Psoas muscle (tissue), 8 donors: Measurements from ENCODE around the gene PGPEP1. TPM values are rescaled to one million over a fixed set of nuclear protein-coding genes. Genes with fewer than 3 reads are reported as not detected.
A peak's percentile ranks its signal among the peaks of the same experiment; 100 is the strongest.

Experiments
- ATAC-seq, 4 donors: fragments of 200-7000 bp; cut with Tn5 transposase; one replicate each; pipeline ENCODE4 v1.9.1; 2020; ENCODE audit warnings: moderate library complexity in 3 of 4, mild to moderate bottlenecking in 2 of 4
- DNase-seq, 2 donors: peaks; one replicate each; pipeline ENCODE4 v3.0.0-alpha.2; 2020
- H3K27ac ChIP-seq: fragments of 200-600 bp; one replicate; pipeline ENCODE4 v1.8.0; 2022
- H3K27me3 ChIP-seq, 3 donors: fragments of 200-600 bp in 1 of 3; one replicate each; pipeline versions ENCODE4 v1.6.1 to v1.8.0; 2013 to 2022; ENCODE audit warnings: low read length in 2 of 3, mild to moderate bottlenecking in 2 of 3, moderate library complexity in 1 of 3; ENCODE audit not compliant: insufficient read depth in 3 of 3
- H3K36me3 ChIP-seq, 2 donors: fragments of 200-600 bp in 1 of 2; one replicate each; pipeline versions ENCODE4 v1.6.1 to v1.8.0; 2013 to 2022; ENCODE audit warnings: low read depth in 1 of 2, mild to moderate bottlenecking in 1 of 2, moderate library complexity in 1 of 2; ENCODE audit not compliant: insufficient read depth in 1 of 2
- H3K4me1 ChIP-seq: fragments of 200-600 bp; one replicate; pipeline ENCODE4 v1.8.0; 2022
- H3K4me3 ChIP-seq: fragments of 200-600 bp; one replicate; pipeline ENCODE4 v1.8.0; 2022; ENCODE audit warnings: mild to moderate bottlenecking
- H3K9me3 ChIP-seq: fragments of 200-600 bp; one replicate; pipeline ENCODE4 v1.8.0; 2022
- WGBS, 3 donors: extraction: QIAGEN DNeasy Blood & Tissue Kit; methylation state at CpG; one replicate each; pipeline versions ENCODE4 v1.1.6 to v1.1.7; 2013; 5-methylcytosine and 5-hydroxymethylcytosine counted together
- intact Hi-C, 2 donors: fragments of 100-400 bp; cut with DNase I; formaldehyde crosslinking; loops; one replicate each; pipeline versions ENCODE4 v1.11.0 to v1.14.2; 2022
- polyA plus RNA-seq, 3 donors: library from polyadenylated mRNA; stranded (reverse); fragments of 200-250 nt; gene quantifications; one replicate each; pipeline ENCODE4 v1.2.3, GENCODE V29; 2013
- total RNA-seq, 4 donors: library from RNA; stranded (reverse); fragmentation: NEBNext Ultra II Directional in 2 of 4; extraction: Animal tissue kit (Norgen Biotek cat#: 25700) in 2 of 4; gene quantifications; one replicate each; pipeline versions ENCODE4 v1.2.1 to v1.2.4, GENCODE V29; 2021 to 2023
- TF ChIP-seq, protein P1 (sequence below): fragments of 200-600 bp; IDR thresholded peaks from one replicate; pipeline ENCODE4 v1.8.0; 2022; ENCODE audit warnings: antibody characterized with exemption
- donor health status: healthy with polysubstance abuse.
- donor health status: DM: no; HTN: no; CAD: no; lungs with moderate emphysema.
- donor health status: Bipolar disorder and iron deficiency.
- donor health status: healthy.
- donor health status: DM: yes; HTN: yes; CAD: no.
- donor health status: DM: no; HTN: no; CAD: no.
- donor health status: DM: no; HTN: no; CAD: no.
- donor health status: DM: yes; HTN: yes; CAD: no.

The PGPEP1 gene
- total and polyA plus RNA-seq, 7 donors: 8.0 to 47.8 (median 18.3) TPM

GRCh38 chr19:18304208-18304457 lies 36.3 kb upstream of the PGPEP1 start:
- H3K36me3 ChIP-seq: peaks cover 0 to 11% of the 10 kb centered on the region in 2 donors
- ATAC-seq: peak; percentile 37 to 55 (median 48)
- TF ChIP-seq, protein P1, sequence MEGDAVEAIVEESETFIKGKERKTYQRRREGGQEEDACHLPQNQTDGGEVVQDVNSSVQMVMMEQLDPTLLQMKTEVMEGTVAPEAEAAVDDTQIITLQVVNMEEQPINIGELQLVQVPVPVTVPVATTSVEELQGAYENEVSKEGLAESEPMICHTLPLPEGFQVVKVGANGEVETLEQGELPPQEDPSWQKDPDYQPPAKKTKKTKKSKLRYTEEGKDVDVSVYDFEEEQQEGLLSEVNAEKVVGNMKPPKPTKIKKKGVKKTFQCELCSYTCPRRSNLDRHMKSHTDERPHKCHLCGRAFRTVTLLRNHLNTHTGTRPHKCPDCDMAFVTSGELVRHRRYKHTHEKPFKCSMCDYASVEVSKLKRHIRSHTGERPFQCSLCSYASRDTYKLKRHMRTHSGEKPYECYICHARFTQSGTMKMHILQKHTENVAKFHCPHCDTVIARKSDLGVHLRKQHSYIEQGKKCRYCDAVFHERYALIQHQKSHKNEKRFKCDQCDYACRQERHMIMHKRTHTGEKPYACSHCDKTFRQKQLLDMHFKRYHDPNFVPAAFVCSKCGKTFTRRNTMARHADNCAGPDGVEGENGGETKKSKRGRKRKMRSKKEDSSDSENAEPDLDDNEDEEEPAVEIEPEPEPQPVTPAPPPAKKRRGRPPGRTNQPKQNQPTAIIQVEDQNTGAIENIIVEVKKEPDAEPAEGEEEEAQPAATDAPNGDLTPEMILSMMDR: no peak
- WGBS, 3 donors: 0 to 4% (median 4%) methylated on average over 2 of the region's 2 CpGs
- peaks cover 73% of the 10 kb centered on the region for H3K4me1 ChIP-seq
- DNase-seq: peak; percentile 53 to 81
- peak overlapping the region; percentile 95 for H3K27ac ChIP-seq
- no peaks in the 10 kb centered on the region for H3K27me3 ChIP-seq
- no peaks in the 10 kb centered on the region for H3K9me3 ChIP-seq
- intact Hi-C loops: no loop called here
- peak overlapping the region; percentile 56 for H3K4me3 ChIP-seq

GRCh38 chr19:18304458-18305310 lies 35.7 kb upstream of the PGPEP1 start:
- H3K4me1 ChIP-seq: peaks cover 73% of the 10 kb centered on the region
- DNase-seq (peak; percentile 92 to 94), ATAC-seq (peak; percentile 68 to 79 (median 76))
- WGBS, 3 donors: 1 to 3% (median 3%) methylated on average over 27 to 29 of the region's 29 CpGs
- no peaks in the 10 kb centered on the region for H3K9me3 ChIP-seq
- H3K27ac ChIP-seq: peak overlapping the region; percentile 95
- H3K36me3 ChIP-seq: peaks cover 0 to 16% of the 10 kb centered on the region in 2 donors
- no peaks in the 10 kb centered on the region for H3K27me3 ChIP-seq
- TF ChIP-seq, protein P1: no peak
- intact Hi-C loops: no loop called here
- peak overlapping the region; percentile 56 for H3K4me3 ChIP-seq

- Histone ChIP-seq H3K4me3 (no peak overlapping the region), H3K9me3 (no peaks in the 10 kb centered on the region), H3K27me3 (no peaks in the 10 kb centered on the region), H3K27ac (peak overlapping the region; percentile 95), H3K36me3 (peaks cover 0 to 29% of the 10 kb centered on the region in 2 donors), H3K4me1 (peaks cover 63% of the 10 kb centered on the region)
- ATAC-seq (no peak), DNase-seq (no peak)
- 88 to 91% (median 89%) methylated on average over 26 of the region's 26 CpGs for WGBS, 3 donors
- TF ChIP-seq, protein P1: no peak
- intact Hi-C loops: loop anchor here in 1 of 2 donors (2.0 kb wide), 1 partner anchor 14 kb away; no protein-coding TSS in a partner anchor
Measured at GRCh38 chr19:18306209-18306887, 34.0 kb upstream of the PGPEP1 start.

DNA sequence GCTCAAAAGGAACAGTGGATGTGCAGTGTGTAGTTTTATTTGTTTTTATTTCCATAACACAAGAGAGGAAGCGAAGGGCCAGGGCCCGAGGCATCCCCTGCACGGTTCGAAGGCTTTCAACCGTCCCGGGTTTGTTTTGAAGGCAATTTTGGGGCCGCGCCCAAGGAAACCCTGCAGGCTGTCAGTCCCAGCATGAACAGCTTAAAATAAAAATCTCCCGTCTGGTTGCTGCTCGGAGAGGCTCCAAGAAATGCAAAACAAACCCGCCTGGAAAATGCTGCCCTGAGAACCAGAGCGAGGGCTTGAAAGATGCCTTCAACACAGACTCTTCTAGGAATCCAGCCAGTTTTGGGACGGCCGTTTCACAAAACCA lies 33.5 kb upstream of the PGPEP1 start:
- ATAC-seq: no peak
- intact Hi-C loops: loop anchor here in 1 of 2 donors (2.0 kb wide), 1 partner anchor 14 kb away; no protein-coding TSS in a partner anchor
- Histone ChIP-seq H3K36me3 (peaks cover 0 to 35% of the 10 kb centered on the region in 2 donors), H3K4me3 (no peak overlapping the region), H3K4me1 (peaks cover 57% of the 10 kb centered on the region), H3K9me3 (no peaks in the 10 kb centered on the region), H3K27ac (peak overlapping the region; percentile 95), H3K27me3 (no peaks in the 10 kb centered on the region)
- WGBS, 3 donors: 70 to 81% (median 79%) methylated on average over 14 of the region's 14 CpGs
- TF ChIP-seq, protein P1: no peak
- no peak for DNase-seq
